ENCODE measurements around the gene RPL29.
A peak's percentile ranks its signal among the peaks of the same experiment; 100 is the strongest.

RPL29 gene

GRCh38 chr3:51982352-51982837 lies 13.3 kb downstream of the RPL29 start:
- peak; percentile 76 to 78 for DNase-seq

DNA sequence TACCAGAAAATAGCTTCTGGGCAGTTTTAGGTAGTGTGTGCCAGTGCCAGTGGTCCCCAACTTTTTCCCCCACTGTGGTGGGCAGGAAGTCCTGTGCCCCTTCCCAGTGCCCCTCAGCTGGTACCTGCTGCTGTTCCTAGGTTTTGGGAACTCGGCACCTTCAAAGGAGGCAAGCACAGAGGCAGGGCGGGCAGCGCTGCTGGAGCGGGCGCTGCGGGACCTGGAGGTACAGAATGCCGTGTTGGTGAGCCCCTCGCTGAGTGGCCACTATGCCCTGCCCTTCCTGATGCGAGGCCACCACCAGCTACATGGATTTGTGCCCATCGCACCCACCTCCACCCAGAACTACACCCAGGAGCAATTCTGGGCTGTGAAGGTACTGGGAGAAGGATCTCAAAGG lies 15.4 kb downstream of the RPL29 start:
- no peak for DNase-seq

DNA sequence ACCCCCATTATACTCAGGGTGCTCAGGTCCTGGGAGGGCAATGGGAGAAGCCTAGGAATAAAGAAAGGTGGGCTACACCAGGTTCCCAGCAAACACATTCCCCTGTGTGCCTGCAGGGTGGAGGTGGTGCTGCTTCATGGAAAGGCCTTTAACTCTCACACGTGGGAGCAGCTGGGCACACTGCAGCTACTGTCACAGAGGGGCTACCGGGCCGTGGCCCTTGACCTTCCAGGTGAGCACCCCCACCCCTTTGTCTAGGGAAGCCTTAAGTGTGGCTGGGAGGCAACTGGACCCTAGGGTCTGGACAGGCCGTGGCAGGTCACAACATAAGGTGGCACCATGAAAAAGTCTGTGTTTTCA lies 17.6 kb downstream of the RPL29 start:
- no peak for DNase-seq

GRCh38 chr3:51977446-51978142 lies 18.1 kb downstream of the RPL29 start:
- DNase-seq, result no peak

DNA sequence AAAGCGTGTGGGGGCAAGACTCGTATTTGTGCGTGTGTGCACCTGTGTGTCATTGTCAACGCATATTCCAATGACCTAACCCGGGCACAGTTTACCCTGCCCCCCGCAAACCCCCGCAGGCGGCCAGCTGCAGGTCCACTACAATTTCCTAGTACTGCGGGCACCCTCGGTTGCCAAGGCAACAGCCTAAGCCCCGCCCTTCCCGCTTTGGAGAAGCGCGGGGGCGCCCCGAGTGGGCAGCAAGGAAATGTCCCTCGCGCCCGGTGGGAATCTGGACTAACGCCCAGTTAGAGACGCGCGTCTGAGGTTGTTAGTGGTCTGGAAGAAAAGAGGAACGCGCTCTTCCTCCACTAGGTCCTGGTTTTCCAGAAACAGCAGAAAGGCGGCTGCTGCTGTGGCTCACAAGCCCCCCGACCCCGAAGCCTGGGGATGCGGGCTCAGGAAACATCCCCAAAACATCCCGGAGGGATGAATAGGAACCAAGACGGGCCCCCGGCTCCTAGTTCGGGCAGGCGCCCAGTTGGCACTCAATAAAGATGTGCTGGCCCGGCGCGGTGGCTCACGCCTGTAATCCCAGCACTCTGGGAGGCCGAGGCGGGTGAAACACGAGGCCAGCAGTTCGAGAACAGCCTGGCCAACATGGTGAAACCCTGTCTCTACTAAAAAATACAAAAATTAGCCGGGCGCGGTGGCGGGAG lies 19.7 kb downstream of the RPL29 start:
- no peak for DNase-seq

DNA sequence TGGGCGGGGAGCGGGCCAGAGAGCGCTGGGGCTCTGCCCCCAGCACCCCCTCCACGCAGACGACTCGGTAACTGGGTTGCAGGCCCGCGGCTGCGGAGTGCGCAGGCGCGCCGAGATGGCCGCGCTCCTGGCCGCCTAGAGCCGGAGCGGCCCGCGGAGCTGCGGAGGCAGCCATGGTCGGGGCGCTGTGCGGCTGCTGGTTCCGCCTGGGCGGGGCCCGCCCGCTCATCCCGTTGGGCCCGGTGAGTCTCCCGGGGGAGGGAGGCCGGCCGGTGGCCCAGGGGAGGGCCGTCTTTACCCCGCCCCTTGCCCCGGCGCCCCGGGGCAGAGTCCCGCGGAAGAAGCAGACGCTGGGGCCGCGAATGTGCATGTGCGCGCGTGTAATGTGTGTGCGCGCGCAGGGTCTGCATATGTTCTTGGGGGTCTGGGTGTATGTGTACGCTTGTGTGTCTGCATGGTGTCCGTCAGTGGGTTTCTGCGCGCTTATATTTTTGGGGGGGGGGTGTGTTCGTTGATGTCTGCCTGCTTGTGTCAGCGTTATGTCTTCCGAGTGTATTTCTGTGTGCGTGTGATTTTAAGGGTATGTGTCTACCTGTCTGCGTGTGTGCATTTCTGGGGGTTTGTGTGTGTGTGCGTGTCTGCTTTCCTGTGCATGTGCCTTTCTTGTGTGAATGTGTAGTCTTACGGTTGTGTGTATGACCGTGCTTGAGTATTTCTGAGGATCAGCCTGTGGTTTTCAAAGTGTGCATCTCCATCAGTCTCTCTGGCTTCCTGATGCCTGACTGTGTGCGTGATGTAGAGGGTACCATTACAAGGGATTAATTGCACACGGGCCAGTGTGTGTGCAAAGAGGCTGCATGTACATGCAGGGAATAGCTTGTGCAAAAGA lies 20.5 kb downstream of the RPL29 start, which contains the start of gene ABHD14A:
TSS of gene ABHD14A (plus strand) at position 102 of the 889 bp plus-strand sequence. CDS start at position 174, 72 bp downstream.
- DNase-seq, result peak; percentile 60 to 67

GRCh38 chr3:51974277-51974962 lies 21.3 kb downstream of the RPL29 start:
- no peak for DNase-seq

DNA sequence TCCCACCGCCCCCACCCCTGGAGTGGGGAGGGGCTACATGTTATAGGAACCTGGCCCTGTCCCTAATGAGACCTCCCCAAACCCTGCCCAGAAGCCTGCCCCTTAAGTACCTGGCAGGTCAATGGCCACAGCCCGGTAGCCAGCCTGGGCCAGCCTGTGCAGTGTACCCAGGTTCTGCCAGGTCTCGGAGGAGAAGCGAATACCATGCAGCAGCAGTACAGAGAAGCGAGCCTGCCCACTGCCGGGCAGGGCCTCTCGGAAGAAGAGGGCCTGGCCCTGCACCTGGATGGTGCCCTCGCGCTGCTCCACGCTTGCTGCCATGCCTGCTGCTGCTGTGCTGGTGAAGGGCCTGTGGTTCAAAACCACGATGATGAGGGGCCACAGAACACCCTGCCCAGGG lies 24.3 kb downstream of the RPL29 start:
- no peak for DNase-seq

GRCh38 chr3:51970606-51971300 lies 24.9 kb downstream of the RPL29 start:
- DNase-seq, result no peak

- no peak for DNase-seq
Observed at GRCh38 chr3:51969841-51970240, 25.9 kb downstream of the RPL29 start.

DNA sequence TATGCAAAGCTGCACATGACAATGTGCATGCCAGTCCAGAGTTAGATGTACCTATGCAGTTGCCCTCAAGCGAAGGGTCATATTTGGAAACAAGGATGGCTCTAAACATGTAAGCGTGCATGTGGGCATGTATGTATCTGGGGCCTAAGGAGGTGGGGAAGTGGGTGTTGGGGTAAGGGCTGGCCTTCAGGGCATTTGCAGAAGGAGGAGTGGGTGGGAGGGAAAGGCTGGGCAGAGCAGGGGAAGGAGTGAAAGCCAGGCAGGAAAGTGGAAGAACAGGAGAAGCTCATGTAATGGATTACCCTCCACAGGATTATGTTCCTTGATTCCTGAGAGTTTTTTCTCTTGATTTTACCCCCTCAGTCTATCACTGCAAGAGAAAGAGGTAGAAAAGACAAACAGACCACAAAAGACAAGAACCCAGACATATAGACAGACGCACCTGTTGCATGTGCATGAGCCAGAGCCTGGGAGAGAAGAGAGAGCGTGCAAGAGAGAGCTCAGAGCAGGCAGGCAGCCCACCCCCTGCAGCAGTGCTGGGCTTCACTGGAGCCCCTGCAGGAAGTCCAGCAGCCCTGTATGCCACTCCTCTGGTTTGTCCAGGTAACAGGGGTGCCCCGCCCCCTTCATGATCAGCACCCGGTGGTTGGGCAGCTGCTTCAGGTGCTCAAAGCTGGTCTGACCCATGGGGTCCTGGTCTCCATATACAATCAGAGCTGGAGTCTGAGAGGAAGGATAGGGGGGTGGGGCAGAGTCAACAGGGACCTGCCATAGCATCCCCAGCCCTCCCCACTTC lies 26.6 kb downstream of the RPL29 start:
- DNase-seq, result no peak

- no peak for DNase-seq
Observed at GRCh38 chr3:51968170-51968775, 27.4 kb downstream of the RPL29 start.

- no peak for DNase-seq
Observed at GRCh38 chr3:51967384-51968169, 28.1 kb downstream of the RPL29 start, which contains the start of gene PCBP4. Gene PCBP4 (minus strand): TSS chr3:51967454. CDS start chr3:51961240, 6,214 bp downstream.

GRCh38 chr3:51966922-51967383 lies 28.7 kb downstream of the RPL29 start:
- DNase-seq, result no peak

DNA sequence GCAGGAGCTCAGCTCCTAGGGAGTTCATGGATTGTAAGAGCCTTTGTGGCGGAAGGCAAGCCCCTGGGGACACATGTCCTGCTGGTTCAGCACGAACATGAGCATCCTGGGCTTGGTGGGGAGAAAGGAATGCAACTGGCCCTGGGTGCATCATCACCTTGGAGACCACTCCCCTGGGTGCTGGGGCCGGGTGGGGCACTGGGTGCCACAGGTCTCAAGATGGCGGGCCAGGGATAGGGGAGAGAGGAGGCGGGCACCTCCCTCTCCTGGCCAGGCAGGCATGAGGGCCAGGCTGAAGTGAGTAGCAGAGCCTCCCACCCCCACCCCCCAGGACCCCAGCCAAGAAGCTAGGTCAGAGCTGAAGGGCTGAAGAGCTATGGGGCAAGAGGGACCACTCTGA lies 29.2 kb downstream of the RPL29 start:
- no peak for DNase-seq

DNA sequence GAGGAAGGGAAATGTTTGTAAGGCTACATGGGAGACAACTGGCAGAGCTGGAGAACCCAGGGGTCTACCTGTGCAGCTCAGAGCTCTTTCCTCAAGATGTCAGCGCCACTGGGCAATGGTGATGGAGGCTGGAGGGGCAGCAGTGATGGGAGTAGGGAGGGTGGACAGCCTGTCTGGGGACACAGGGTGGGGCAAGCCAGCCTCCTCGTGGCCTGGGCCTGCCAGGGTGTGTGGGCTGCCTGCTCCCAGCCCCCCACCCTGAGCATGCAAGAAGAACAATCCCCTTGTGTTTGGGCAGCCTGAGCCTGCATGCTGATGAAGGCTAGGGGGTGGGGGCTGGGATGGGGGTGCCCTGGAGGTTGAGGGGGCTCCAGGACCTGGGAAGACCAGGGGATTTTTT lies 29.7 kb downstream of the RPL29 start:
- no peak for DNase-seq

GRCh38 chr3:51964521-51964920 lies 31.2 kb downstream of the RPL29 start:
- DNase-seq, result no peak

DNA sequence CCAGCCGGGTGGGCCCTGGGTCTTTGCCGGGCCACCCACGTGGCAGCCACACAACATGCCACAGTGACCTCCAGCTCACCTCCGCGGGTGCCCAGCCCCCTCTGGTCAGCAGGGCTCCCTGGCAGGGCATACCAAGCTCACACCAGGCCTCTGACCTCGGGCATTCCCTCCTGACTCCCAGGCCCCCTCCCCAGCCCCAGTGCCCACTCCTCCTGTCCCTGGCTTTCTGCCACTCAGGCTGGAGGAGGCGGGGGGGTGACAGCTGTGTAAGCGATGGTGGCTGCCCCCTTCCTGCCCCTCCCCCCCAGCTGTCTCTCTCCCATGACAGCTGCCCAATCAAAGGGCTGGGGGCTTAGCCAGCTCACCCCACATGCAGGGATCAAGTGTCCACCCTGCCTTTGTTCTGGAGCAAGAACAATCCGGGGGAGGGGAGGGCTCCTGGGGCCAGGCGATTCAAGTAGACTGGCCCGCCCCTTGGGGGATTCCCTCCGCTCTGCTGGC lies 31.7 kb downstream of the RPL29 start:
- DNase-seq, result no peak

- no peak for DNase-seq
Observed at GRCh38 chr3:51962854-51963530, 32.7 kb downstream of the RPL29 start.
